GM10266 (cell line): Measurements from ENCODE around the gene TBCE.
A peak's percentile ranks its signal among the peaks of the same experiment; 100 is the strongest.

Experiments
- DNase-seq: peaks from one replicate; pipeline ENCODE4 v3.0.0; 2012; ENCODE audit errors: extremely low spot score
- CTCF ChIP-seq: IDR thresholded peaks from 2 replicates; pipeline ENCODE4 v1.5.1; 2012; ENCODE audit warnings: mild to moderate bottlenecking, low read depth; ENCODE audit not compliant: control insufficient read depth, insufficient read depth; ENCODE audit errors: missing control alignments

TBCE gene

GRCh38 chr1:235326719-235327558 lies 40.3 kb upstream of the TBCE start:
- TF ChIP-seq CTCF, result no peak
- DNase-seq, result peak; percentile 30

- TF ChIP-seq CTCF, result no peak
- peak; percentile 95 for DNase-seq
Measured at GRCh38 chr1:235327559-235328270, 39.5 kb upstream of the TBCE start, which contains the start of gene ARID4B. TSS of gene ARID4B (minus strand) at chr1:235328179. CDS start at chr1:235326919, 1,260 bp downstream.

- no peak for TF ChIP-seq CTCF
- DNase-seq, result peak; percentile 94
Measured at GRCh38 chr1:235328271-235329138, 38.7 kb upstream of the TBCE start, which contains the start of gene GGPS1. TSS of gene GGPS1 (plus strand) at chr1:235328570. CDS start at chr1:235335265, 6,695 bp downstream.

GRCh38 chr1:235329139-235329902 lies 37.9 kb upstream of the TBCE start:
- TF ChIP-seq CTCF, result peak; percentile 39

GRCh38 chr1:235330918-235331285 lies 36.3 kb upstream of the TBCE start:
- no peak for TF ChIP-seq CTCF
- DNase-seq, result no peak

More at GRCh38 chr1:235329139-235329902, 37.9 kb upstream of the TBCE start:
- DNase-seq, result peak; percentile 47

- DNase-seq, result no peak
- TF ChIP-seq CTCF, result no peak
Measured at GRCh38 chr1:235331401-235331800, 35.8 kb upstream of the TBCE start.
